PC-3 (cell line): ENCODE measurements around the gene WDR93.

ENCODE experiments used
- CTCF ChIP-seq: fragments of 300-600 bp; sonication (generic); conservative IDR thresholded peaks from 2 replicates; pipeline ENCODE4 v1.5.1; 2017; ENCODE audit warnings: antibody characterized with exemption, low read depth, mild to moderate bottlenecking, low read length
- EZH2 ChIP-seq: fragments of 300-600 bp; sonication (generic); IDR thresholded peaks from one replicate; pipeline ENCODE4 v1.6.1; 2017; ENCODE audit warnings: antibody characterized with exemption, mild to moderate bottlenecking, low read length; ENCODE audit not compliant: unreplicated experiment
- EZH2phosphoT487 ChIP-seq: fragments of 300-600 bp; sonication (generic); IDR thresholded peaks from 2 replicates; pipeline ENCODE4 v1.6.1; 2018; ENCODE audit warnings: mild to moderate bottlenecking, antibody characterized with exemption, low read length, borderline replicate concordance

DNA sequence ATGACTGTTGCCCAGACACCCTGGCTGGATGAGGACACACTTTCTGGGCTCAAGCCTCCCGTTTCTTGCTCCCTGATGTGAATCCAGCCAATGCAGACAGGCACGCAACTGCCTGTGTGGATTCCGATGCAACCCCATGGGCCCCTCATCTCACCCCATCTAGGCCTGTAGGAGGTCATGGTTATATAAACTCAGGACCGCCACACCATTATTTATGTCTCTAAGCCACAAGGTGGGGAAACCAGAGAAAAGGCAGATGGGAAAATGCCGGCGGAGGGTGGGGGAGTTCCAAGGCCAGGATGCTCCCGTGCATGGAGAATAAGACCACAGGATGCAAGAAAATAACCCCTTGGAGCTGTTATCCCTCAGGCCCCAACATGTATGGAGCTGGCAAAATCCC is 58.4 kb downstream of the WDR93 start:
- no peak for TF ChIP-seq CTCF
- no peak for TF ChIP-seq EZH2
- TF ChIP-seq EZH2phosphoT487 = no peak
